H9 (cell line): ENCODE data around the gene DAAM1. TPM values are rescaled to one million over a fixed set of nuclear protein-coding genes. Genes with fewer than 3 reads are reported as not detected.

Source experiments
- DNase-seq: peaks from one replicate; pipeline ENCODE4 v3.0.0-alpha.2; 2017
- H2AFZ ChIP-seq: one replicate; pipeline ENCODE4 v1.6.1; 2013; ENCODE audit warnings: mild to moderate bottlenecking, low read length, control low read depth, moderate library complexity
- H2AK5ac ChIP-seq: 2 replicates; pipeline ENCODE4 v1.6.1; 2013; ENCODE audit warnings: low read length, control low read depth, mixed read lengths; ENCODE audit not compliant: insufficient read length
- H2BK120ac ChIP-seq: one replicate; pipeline ENCODE4 v1.6.1; 2013; ENCODE audit warnings: low read depth, mild to moderate bottlenecking, low read length, control low read depth, inconsistent platforms; ENCODE audit not compliant: poor library complexity, severe bottlenecking
- H2BK12ac ChIP-seq: 2 replicates; pipeline ENCODE4 v1.6.1; 2013; ENCODE audit warnings: low read length, control low read depth, mixed read lengths, low read depth; ENCODE audit not compliant: insufficient read length
- H2BK15ac ChIP-seq: 2 replicates; pipeline ENCODE4 v1.6.1; 2013; ENCODE audit warnings: low read depth, low read length, control low read depth
- H2BK20ac ChIP-seq: one replicate; pipeline ENCODE4 v1.6.1; 2013; ENCODE audit warnings: low read depth, mild to moderate bottlenecking, low read length, control low read depth, inconsistent platforms; ENCODE audit not compliant: poor library complexity, severe bottlenecking
- H2BK5ac ChIP-seq: 2 replicates; pipeline ENCODE4 v1.6.1; 2013; ENCODE audit warnings: low read length, control low read depth, mixed read lengths; ENCODE audit not compliant: insufficient read length
- H3K14ac ChIP-seq: 2 replicates; pipeline ENCODE4 v1.6.1; 2013; ENCODE audit warnings: low read length, control low read depth; ENCODE audit not compliant: insufficient read depth
- H3K18ac ChIP-seq: 2 replicates; pipeline ENCODE4 v1.6.1; 2013; ENCODE audit warnings: low read depth, mild to moderate bottlenecking, mixed read lengths, low read length, control low read depth; ENCODE audit not compliant: insufficient read length
- H3K23ac ChIP-seq: 2 replicates; pipeline ENCODE4 v1.6.1; 2013; ENCODE audit warnings: low read length, control low read depth, mixed read lengths, low read depth; ENCODE audit not compliant: insufficient read length
- H3K23me2 ChIP-seq: 2 replicates; pipeline ENCODE4 v1.6.1; 2013; ENCODE audit warnings: low read depth, mild to moderate bottlenecking, mixed read lengths, low read length, control low read depth; ENCODE audit not compliant: insufficient read length, poor library complexity, severe bottlenecking
- H3K27ac ChIP-seq: 2 replicates; pipeline ENCODE4 v1.5.1; 2013; ENCODE audit warnings: low read length, control low read depth, mixed read lengths, low read depth; ENCODE audit not compliant: insufficient read length
- H3K27me3 ChIP-seq: 2 replicates; pipeline ENCODE4 v1.6.1; 2013; ENCODE audit warnings: low read length, control low read depth, inconsistent platforms; ENCODE audit not compliant: insufficient read depth
- H3K4ac ChIP-seq: 2 replicates; pipeline ENCODE4 v1.6.1; 2013; ENCODE audit warnings: low read depth, mild to moderate bottlenecking, control low read depth, inconsistent platforms, low read length, moderate library complexity
- H3K4me1 ChIP-seq: 2 replicates; pipeline ENCODE4 v1.6.1; 2013; ENCODE audit warnings: low read length, control low read depth, inconsistent platforms; ENCODE audit not compliant: insufficient read depth
- H3K4me2 ChIP-seq: 2 replicates; pipeline ENCODE4 v1.6.1; 2013; ENCODE audit warnings: low read length, control low read depth, mixed read lengths; ENCODE audit not compliant: insufficient read length, insufficient read depth
- H3K56ac ChIP-seq: 2 replicates; pipeline ENCODE4 v1.6.1; 2013; ENCODE audit warnings: low read depth, mild to moderate bottlenecking, mixed read lengths, low read length, control low read depth; ENCODE audit not compliant: insufficient read length
- H3K79me1 ChIP-seq: 2 replicates; pipeline ENCODE4 v1.6.1; 2013; ENCODE audit warnings: low read depth, mild to moderate bottlenecking, moderate library complexity, low read length, control low read depth, inconsistent platforms; ENCODE audit not compliant: insufficient read depth, poor library complexity, severe bottlenecking
- H3K79me2 ChIP-seq: 2 replicates; pipeline ENCODE4 v1.6.1; 2013; ENCODE audit warnings: low read length, control low read depth, inconsistent platforms; ENCODE audit not compliant: insufficient read depth
- H3K9ac ChIP-seq: 2 replicates; pipeline ENCODE4 v1.6.1; 2013; ENCODE audit warnings: low read length, control low read depth, mixed read lengths; ENCODE audit not compliant: insufficient read length; ENCODE audit errors: extremely low read depth
- H3K9me3 ChIP-seq: one replicate; pipeline ENCODE4 v1.6.1; 2013; ENCODE audit warnings: low read depth, low read length, inconsistent platforms; ENCODE audit not compliant: control insufficient read depth
- H3T11ph ChIP-seq: one replicate; pipeline ENCODE4 v1.6.1; 2013; ENCODE audit warnings: mild to moderate bottlenecking, low read length, control low read depth, inconsistent platforms
- H4K20me1 ChIP-seq: one replicate; pipeline ENCODE4 v1.6.1; 2013; ENCODE audit not compliant: control insufficient read depth, insufficient read length, insufficient read depth
- H4K5ac ChIP-seq: 2 replicates; pipeline ENCODE4 v1.6.1; 2013; ENCODE audit warnings: low read depth, mild to moderate bottlenecking, mixed read lengths, low read length, control low read depth; ENCODE audit not compliant: insufficient read length
- H4K8ac ChIP-seq: replicated peaks from 2 replicates; pipeline ENCODE4 v1.6.1; 2013; ENCODE audit warnings: low read length, control low read depth, mixed read lengths, low read depth; ENCODE audit not compliant: insufficient read length
- H4K91ac ChIP-seq: 2 replicates; pipeline ENCODE4 v1.6.1; 2013; ENCODE audit warnings: low read depth, mild to moderate bottlenecking, moderate library complexity, mixed read lengths, low read length, control low read depth; ENCODE audit not compliant: insufficient read length
- H3K27ac Mint-ChIP-seq, 3 experiments: 2 replicates in 2 of 3; 3 replicates in 1 of 3; pipeline ENCODE4 v1.8.0; 2020 to 2021; ENCODE audit warnings: mixed read lengths in 3 of 3, mild to moderate bottlenecking in 1 of 3, moderate library complexity in 1 of 3
- H3K27me3 Mint-ChIP-seq: 2 replicates; pipeline ENCODE4 v1.8.0; 2021; ENCODE audit warnings: low read depth, mild to moderate bottlenecking, moderate library complexity, mixed read lengths
- H3K36me3 Mint-ChIP-seq, 3 experiments: 2 replicates in 2 of 3; 3 replicates in 1 of 3; pipeline ENCODE4 v1.8.0; 2020 to 2021; ENCODE audit warnings: low read depth in 3 of 3, mixed read lengths in 3 of 3; ENCODE audit not compliant: insufficient read depth in 1 of 3
- H3K4me1 Mint-ChIP-seq, 2 experiments: 2 replicates each; pipeline ENCODE4 v1.8.0; 2020; ENCODE audit warnings: mixed read lengths in 2 of 2
- H3K4me3 Mint-ChIP-seq, 2 experiments: 2 replicates in 1 of 2; 3 replicates in 1 of 2; pipeline ENCODE4 v1.8.0; 2020 to 2021; ENCODE audit warnings: mild to moderate bottlenecking in 2 of 2, mixed read lengths in 2 of 2, moderate library complexity in 1 of 2
- H3K9me3 Mint-ChIP-seq, 2 experiments: 2 replicates in 1 of 2; 3 replicates in 1 of 2; pipeline ENCODE4 v1.8.0; 2020; ENCODE audit warnings: mild to moderate bottlenecking in 2 of 2, mixed read lengths in 2 of 2, moderate library complexity in 1 of 2
- WGBS: extraction: QIAGEN DNeasy Blood & Tissue Kit; methylation state at CpG from one replicate; pipeline ENCODE4 v1.1.7; 2013; ENCODE audit warnings: missing lambda C conversion rate, low lambda C conversion rate, mixed read lengths; ENCODE audit not compliant: insufficient read length; ENCODE audit errors: extremely low coverage; 5-methylcytosine and 5-hydroxymethylcytosine counted together
- total RNA-seq: library from RNA; stranded (reverse); gene quantifications from 2 replicates; pipeline ENCODE4 v1.2.1, GENCODE V29; 2021
- TF ChIP-seq, protein P1 (sequence below): fragments of 200-600 bp; sonication (generic); conservative IDR thresholded peaks from 3 replicates; pipeline ENCODE4 v1.8.0; 2021; ENCODE audit warnings: antibody characterized with exemption, mild to moderate bottlenecking

The DAAM1 gene
- total RNA-seq, 1 experiment from 2014 or later: 19.5 TPM

DNA sequence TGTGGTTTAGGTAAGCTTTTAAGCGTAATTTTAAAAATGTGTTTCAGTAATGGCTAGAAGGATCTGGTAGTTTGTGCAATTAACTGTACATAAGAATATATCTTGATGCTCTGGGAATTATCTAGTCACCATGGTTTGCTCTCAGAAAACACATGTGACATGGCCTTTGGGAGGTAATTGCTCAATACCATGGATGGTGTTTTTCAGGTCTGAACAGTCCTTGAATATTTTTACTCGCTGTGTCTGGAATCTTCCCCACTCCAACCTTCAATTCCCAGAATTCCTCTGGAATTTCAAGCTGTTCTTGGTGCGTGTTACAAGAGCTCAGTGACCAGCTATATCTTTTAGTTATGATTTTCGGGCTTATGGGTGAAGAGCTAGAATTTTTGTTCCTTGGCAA, 85.3 kb downstream of the DAAM1 start:
- Histone ChIP-seq H4K5ac (no peak overlapping the region), H3K4me2 (no peak overlapping the region), H3K9me3 (no peaks in the 10 kb centered on the region), H2AFZ (no peak overlapping the region), H3K9ac (no peak overlapping the region), H2BK12ac (no peak overlapping the region), H3K18ac (no peak overlapping the region), H3K79me1 (no peaks in the 10 kb centered on the region), H3K4ac (no peak overlapping the region), H3K56ac (no peak overlapping the region), H3K14ac (no peak overlapping the region), H3K23me2 (no peaks in the 10 kb centered on the region), H3K23ac (no peak overlapping the region), H2BK5ac (no peak overlapping the region), H3K27ac (no peak overlapping the region), H2BK20ac (no peak overlapping the region), H2BK15ac (no peak overlapping the region), H2BK120ac (no peak overlapping the region), H3T11ph (no peak overlapping the region), H3K4me1 (no peaks in the 10 kb centered on the region), H4K8ac (no peak overlapping the region), H3K27me3 (no peaks in the 10 kb centered on the region), H2AK5ac (no peak overlapping the region), H4K20me1 (no peaks in the 10 kb centered on the region), H4K91ac (no peak overlapping the region), H3K79me2 (no peaks in the 10 kb centered on the region)
- TF ChIP-seq, protein P1, sequence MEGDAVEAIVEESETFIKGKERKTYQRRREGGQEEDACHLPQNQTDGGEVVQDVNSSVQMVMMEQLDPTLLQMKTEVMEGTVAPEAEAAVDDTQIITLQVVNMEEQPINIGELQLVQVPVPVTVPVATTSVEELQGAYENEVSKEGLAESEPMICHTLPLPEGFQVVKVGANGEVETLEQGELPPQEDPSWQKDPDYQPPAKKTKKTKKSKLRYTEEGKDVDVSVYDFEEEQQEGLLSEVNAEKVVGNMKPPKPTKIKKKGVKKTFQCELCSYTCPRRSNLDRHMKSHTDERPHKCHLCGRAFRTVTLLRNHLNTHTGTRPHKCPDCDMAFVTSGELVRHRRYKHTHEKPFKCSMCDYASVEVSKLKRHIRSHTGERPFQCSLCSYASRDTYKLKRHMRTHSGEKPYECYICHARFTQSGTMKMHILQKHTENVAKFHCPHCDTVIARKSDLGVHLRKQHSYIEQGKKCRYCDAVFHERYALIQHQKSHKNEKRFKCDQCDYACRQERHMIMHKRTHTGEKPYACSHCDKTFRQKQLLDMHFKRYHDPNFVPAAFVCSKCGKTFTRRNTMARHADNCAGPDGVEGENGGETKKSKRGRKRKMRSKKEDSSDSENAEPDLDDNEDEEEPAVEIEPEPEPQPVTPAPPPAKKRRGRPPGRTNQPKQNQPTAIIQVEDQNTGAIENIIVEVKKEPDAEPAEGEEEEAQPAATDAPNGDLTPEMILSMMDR: no peak
- peaks cover 0 to under 1% (median 0%) of the 10 kb centered on the region in 3 experiments; a peak in 1 of 7 replicates for H3K36me3 Mint-ChIP-seq
- no CpG with 5 or more reads among the region's 4 CpGs for WGBS
- no peaks in the 10 kb centered on the region for H3K9me3 Mint-ChIP-seq
- H3K27me3 Mint-ChIP-seq: no peaks in the 10 kb centered on the region
- H3K27ac Mint-ChIP-seq: peak overlapping the region in 1 of 3 experiments; percentile 40; a peak in 1 of 7 replicates
- peaks cover 3 to 8% of the 10 kb centered on the region in 2 experiments for H3K4me1 Mint-ChIP-seq
- H3K4me3 Mint-ChIP-seq: no peak overlapping the region
- no peak for DNase-seq
